Testis (tissue), 3 donors: Measurements from ENCODE around the gene ARRDC3. TPM values are rescaled to one million over a fixed set of nuclear protein-coding genes. Genes with fewer than 3 reads are reported as not detected.

Source experiments
- DNase-seq: peaks from one replicate; pipeline ENCODE4 v3.0.0-alpha.2; 2019
- H3K27ac ChIP-seq, 2 donors: fragments of 200-600 bp; sonication (generic); one replicate each; pipeline ENCODE4 v1.5.1; 2019
- H3K27me3 ChIP-seq: fragments of 200-600 bp; sonication (generic); one replicate; pipeline ENCODE4 v1.5.1; 2019
- H3K36me3 ChIP-seq: fragments of 200-600 bp; sonication (generic); one replicate; pipeline ENCODE4 v1.5.1; 2017; ENCODE audit warnings: low read depth; ENCODE audit errors: missing control alignments
- H3K4me1 ChIP-seq: fragments of 200-600 bp; sonication (generic); one replicate; pipeline ENCODE4 v1.5.1; 2019
- H3K4me3 ChIP-seq, 2 donors: fragments of 200-600 bp; sonication (generic); one replicate each; pipeline ENCODE4 v1.5.1; 2017 to 2019
- H3K9me3 ChIP-seq: fragments of 200-600 bp; sonication (generic); one replicate; pipeline ENCODE4 v1.5.1; 2017
- POLR2A ChIP-seq: fragments of 450-650 bp; IDR thresholded peaks from one replicate; pipeline ENCODE4 v1.6.1; 2017; ENCODE audit warnings: antibody characterized with exemption, mild to moderate bottlenecking, moderate library complexity
- WGBS, 2 donors: methylation state at CpG; one replicate each; pipeline ENCODE4 v1.1.5; 2018; 5-methylcytosine and 5-hydroxymethylcytosine counted together
- intact Hi-C: fragments of 100-400 bp; cut with DNase I; formaldehyde crosslinking; loops from one replicate; pipeline ENCODE4 v1.15.1; 2023; ENCODE audit warnings: low total_unique reads
- polyA plus RNA-seq: library from polyadenylated mRNA; stranded (reverse); fragments of 350-450 nt; fragmentation: Illumina TruSeq; extraction: RNeasy Lipid Tissue Mini Kit (QIAGEN cat#74804); gene quantifications from one replicate; pipeline ENCODE4 v1.2.3, GENCODE V29; 2014; ENCODE audit warnings: low read depth, low replicate concordance; ENCODE audit not compliant: insufficient read depth
- total RNA-seq, 2 donors: library from RNA; depleted of rRNA; stranded (reverse); fragments of >200 nt; gene quantifications; one replicate each; pipeline ENCODE4 v1.2.3, GENCODE V29; 2016
- TF ChIP-seq, protein P1 (sequence below), 3 experiments: fragments of 450-650 bp in 2 of 3; fragments of 200-600 bp in 1 of 3; sonication (generic) in 1 of 3; IDR thresholded peaks; one replicate each; pipeline ENCODE4 v1.5.1; 2016 to 2019; ENCODE audit warnings: antibody characterized with exemption in 3 of 3, mild to moderate bottlenecking in 2 of 3, moderate library complexity in 1 of 3

The ARRDC3 gene
- total and polyA plus RNA-seq, 3 donors from 2014 or later: 30.5 to 53.4 (median 47.6) TPM

DNA sequence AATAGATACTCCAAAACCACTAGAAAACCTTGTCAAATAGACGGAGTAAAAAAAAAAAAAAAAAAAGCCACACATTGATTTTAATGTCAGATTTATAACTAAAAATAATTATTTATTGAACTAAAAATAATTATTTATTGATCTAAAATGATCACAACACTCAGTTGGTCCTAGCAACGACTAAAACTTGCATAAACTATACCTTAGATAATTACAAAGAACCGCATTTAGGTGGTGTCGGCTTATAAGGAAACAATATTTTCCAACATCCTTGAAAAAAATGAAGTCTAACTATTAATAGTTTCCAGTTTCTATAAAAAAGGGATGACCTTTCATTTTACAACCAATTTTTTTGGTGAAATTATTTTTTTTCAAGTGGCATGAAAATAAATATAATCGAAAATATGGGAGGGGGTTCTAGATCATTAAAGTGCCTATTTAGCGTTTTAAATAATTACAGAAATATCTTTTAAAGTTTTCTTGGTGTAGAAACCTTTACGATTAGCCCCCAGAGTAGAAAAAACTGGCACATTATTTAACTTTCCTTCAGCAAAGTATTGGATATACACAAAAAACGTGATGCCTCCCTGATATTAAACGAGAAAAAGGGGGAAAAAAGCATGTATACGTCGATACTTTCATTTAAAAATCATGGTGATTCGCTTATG is 3.7 kb downstream of the ARRDC3 start:
- peaks cover 8% of the 10 kb centered on the region for H3K4me1 ChIP-seq
- TF ChIP-seq, protein P1, sequence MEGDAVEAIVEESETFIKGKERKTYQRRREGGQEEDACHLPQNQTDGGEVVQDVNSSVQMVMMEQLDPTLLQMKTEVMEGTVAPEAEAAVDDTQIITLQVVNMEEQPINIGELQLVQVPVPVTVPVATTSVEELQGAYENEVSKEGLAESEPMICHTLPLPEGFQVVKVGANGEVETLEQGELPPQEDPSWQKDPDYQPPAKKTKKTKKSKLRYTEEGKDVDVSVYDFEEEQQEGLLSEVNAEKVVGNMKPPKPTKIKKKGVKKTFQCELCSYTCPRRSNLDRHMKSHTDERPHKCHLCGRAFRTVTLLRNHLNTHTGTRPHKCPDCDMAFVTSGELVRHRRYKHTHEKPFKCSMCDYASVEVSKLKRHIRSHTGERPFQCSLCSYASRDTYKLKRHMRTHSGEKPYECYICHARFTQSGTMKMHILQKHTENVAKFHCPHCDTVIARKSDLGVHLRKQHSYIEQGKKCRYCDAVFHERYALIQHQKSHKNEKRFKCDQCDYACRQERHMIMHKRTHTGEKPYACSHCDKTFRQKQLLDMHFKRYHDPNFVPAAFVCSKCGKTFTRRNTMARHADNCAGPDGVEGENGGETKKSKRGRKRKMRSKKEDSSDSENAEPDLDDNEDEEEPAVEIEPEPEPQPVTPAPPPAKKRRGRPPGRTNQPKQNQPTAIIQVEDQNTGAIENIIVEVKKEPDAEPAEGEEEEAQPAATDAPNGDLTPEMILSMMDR (IDR thresholded peaks at IDR 0.05): no peak
- TF ChIP-seq POLR2A: no peak
- DNase-seq: no peak
- WGBS, 2 donors: 3% methylated on average over 12 of the region's 12 CpGs
- H3K27me3 ChIP-seq: no peaks in the 10 kb centered on the region
- peak overlapping the region; percentile 75 to 90 for H3K4me3 ChIP-seq
- no peaks in the 10 kb centered on the region for H3K36me3 ChIP-seq
- no peaks in the 10 kb centered on the region for H3K9me3 ChIP-seq
- H3K27ac ChIP-seq: peak overlapping the region; percentile 99 to 100
- intact Hi-C loops: no loop called here

DNA sequence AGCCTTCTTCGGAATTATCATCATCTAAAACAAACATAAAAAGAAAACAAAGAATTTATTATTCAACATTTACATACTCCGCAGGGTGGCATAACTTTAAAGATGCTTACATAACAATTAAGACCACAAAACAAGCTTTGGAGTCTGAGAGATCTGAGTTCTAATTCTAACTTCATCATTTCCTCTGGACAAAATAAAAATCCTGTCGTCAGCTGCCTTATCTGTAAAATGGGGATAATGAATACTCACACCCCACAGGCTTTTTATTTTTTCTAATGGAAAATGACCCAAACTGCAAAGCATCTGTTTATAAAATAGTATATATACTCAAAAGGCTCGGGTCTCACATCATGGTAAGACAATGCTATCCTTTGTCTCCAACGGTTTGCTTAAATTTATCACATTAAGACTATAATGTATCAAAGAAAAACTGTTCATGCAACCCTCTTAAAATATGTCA is 4.3 kb downstream of the ARRDC3 start:
- no peak for DNase-seq
- H3K27ac ChIP-seq: peak overlapping the region; percentile 99 to 100
- H3K9me3 ChIP-seq: no peaks in the 10 kb centered on the region
- no peaks in the 10 kb centered on the region for H3K27me3 ChIP-seq
- peak overlapping the region; percentile 75 to 90 for H3K4me3 ChIP-seq
- no peaks in the 10 kb centered on the region for H3K36me3 ChIP-seq
- WGBS, 2 donors: 26 to 33% methylated on average over 5 of the region's 5 CpGs
- TF ChIP-seq POLR2A: no peak
- TF ChIP-seq, protein P1 (IDR thresholded peaks at IDR 0.05): no peak
- intact Hi-C loops: no loop called here
- peaks cover 5% of the 10 kb centered on the region for H3K4me1 ChIP-seq

DNA sequence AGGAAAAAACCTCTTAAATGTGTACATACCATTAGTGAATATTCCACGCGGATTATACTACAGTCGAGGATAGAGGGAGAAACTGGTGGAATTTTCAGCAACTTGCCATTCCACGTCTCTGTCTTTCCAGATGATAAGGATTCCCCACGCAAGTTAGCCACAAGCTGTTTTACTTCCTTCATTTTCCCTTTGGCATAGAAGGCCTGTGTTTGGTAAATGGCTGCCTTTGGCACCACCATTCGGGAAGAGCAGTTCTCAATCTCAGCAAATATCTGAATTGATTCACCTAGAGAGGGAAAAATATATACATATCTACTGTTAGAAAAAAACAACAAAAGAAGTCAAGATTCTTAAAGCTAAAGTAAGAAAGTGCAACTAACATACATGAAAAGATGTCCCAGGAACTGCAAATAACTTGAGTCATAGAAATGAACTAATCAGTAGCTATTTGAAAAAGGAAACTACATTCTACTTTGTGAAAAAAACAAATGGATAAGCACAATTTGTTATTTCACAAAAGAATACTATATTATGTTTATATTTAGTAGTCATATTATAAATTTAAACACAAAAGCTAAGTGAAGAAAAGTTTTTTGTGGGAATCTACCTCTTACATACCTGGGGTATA is 8.1 kb downstream of the ARRDC3 start:
- Histone ChIP-seq H3K4me3 (no peak overlapping the region), H3K9me3 (no peaks in the 10 kb centered on the region), H3K27ac (peak overlapping the region in 1 of 2 donors; percentile 16), H3K36me3 (peaks cover 3% of the 10 kb centered on the region), H3K27me3 (no peaks in the 10 kb centered on the region), H3K4me1 (peaks cover 10% of the 10 kb centered on the region)
- TF ChIP-seq POLR2A: no peak
- TF ChIP-seq, protein P1 (IDR thresholded peaks at IDR 0.05): no peak
- intact Hi-C loops: no loop called here
- 81 to 88% methylated on average over 6 of the region's 6 CpGs for WGBS, 2 donors
- no peak for DNase-seq

DNA sequence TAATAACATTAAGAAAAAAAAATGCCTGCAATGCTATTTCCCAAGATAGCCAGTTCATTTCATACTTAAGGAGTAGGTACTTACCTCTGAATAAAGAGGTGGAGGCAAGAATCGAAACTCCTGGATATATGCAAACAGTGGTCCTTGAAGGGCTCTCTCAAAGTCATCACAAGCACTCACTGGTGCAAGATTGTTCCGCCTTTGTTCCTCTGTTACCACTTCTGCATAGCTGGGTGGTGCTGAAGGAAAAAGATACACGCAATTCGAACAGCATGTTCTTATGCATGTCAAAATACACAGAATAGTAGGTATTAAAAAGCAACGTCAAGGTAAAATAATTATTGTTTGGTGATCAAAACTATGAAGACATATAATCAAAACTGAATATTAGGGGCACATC is 9.5 kb downstream of the ARRDC3 start:
- 76 to 88% methylated on average over 5 of the region's 5 CpGs for WGBS, 2 donors
- Histone ChIP-seq H3K36me3 (peaks cover 3% of the 10 kb centered on the region), H3K4me3 (no peak overlapping the region)

More for the DNA sequence above, 9.5 kb downstream of the ARRDC3 start:
- H3K27ac ChIP-seq: no peak overlapping the region
- no peaks in the 10 kb centered on the region for H3K9me3 ChIP-seq
- TF ChIP-seq POLR2A: no peak
- TF ChIP-seq, protein P1 (IDR thresholded peaks at IDR 0.05): no peak
- peaks cover 10% of the 10 kb centered on the region for H3K4me1 ChIP-seq
- intact Hi-C loops: no loop called here
- no peak for DNase-seq
- no peaks in the 10 kb centered on the region for H3K27me3 ChIP-seq
